ENCODE data around the gene SND1.
A peak's percentile ranks its signal among the peaks of the same experiment; 100 is the strongest.

DNA sequence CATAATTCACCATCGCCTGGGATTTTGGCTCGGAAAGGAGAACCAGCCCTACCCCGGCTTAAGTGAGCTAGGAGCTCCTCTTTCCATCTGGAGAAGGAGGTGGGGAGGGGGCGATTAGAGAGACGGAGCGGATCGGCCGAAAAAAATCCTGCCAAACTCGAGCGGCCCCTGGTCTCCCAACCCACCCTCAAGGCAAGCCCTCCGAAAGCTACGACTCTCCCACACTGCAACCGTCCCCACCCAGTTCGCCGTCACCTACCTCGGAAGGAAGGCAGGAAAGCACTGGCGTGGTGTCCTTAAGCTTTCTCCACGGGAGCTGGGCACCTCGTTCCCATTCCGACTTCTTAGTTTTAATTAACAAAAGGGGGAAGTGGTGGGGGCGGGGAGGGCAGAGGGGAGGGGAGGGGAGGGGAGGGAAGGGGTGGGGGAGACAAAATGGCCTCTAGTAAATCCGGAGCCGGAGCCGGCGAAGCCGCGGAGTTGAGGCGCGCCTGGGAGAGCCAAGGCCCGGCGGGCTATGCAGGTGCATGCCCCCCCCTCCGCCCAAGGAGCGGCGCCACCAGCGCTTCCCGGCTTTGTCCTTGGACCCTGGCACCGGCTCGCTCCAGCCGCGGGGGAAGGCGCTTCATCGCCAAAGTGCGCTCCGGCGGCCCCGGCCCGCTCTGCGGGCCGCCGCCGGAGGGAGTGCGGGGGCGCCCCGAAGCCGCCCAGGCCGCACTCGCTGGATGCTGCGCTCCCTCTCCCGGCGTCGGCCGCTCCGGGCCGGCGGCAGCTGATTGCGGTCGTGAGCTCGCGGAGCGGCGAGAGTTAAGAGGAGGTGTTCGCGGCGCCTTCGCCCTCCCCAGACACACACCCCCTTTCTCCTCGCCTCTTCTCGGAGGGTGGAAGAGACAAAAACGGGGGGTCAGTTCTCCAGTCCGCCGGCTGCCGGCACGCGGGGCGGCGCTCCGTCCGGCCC, 378.9 kb downstream of the SND1 start, which contains the start of gene LRRC4:
- TF ChIP-seq POLR2A (IDR thresholded peaks at IDR 0.05; ENCODE audit: low read depth, low read length) (no peak), CTCF (IDR thresholded peaks at IDR 0.05; ENCODE audit: extremely low read depth in 1 of 2, insufficient read depth in 1 of 2, low read depth in 1 of 2, low read length in 2 of 2) (peak in 1 of 2 donors; percentile 21)

Data from endothelial cell of umbilical vein (primary cell).